C4-2B (cell line): Measurements from ENCODE around the gene TUBG2.

Experiments used
- ZFX ChIP-seq: fragments of 450-650 bp; IDR thresholded peaks from 2 replicates; pipeline ENCODE4 v1.6.1; 2017
- TF ChIP-seq, protein P1 (sequence below): fragments of 450-650 bp; conservative IDR thresholded peaks from 2 replicates; pipeline ENCODE4 v1.5.1; 2017; ENCODE audit warnings: mild to moderate bottlenecking

- TF ChIP-seq, protein P1, sequence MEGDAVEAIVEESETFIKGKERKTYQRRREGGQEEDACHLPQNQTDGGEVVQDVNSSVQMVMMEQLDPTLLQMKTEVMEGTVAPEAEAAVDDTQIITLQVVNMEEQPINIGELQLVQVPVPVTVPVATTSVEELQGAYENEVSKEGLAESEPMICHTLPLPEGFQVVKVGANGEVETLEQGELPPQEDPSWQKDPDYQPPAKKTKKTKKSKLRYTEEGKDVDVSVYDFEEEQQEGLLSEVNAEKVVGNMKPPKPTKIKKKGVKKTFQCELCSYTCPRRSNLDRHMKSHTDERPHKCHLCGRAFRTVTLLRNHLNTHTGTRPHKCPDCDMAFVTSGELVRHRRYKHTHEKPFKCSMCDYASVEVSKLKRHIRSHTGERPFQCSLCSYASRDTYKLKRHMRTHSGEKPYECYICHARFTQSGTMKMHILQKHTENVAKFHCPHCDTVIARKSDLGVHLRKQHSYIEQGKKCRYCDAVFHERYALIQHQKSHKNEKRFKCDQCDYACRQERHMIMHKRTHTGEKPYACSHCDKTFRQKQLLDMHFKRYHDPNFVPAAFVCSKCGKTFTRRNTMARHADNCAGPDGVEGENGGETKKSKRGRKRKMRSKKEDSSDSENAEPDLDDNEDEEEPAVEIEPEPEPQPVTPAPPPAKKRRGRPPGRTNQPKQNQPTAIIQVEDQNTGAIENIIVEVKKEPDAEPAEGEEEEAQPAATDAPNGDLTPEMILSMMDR = no peak
- TF ChIP-seq ZFX = no peak
Observed at GRCh38 chr17:42692489-42692888, 33.4 kb downstream of the TUBG2 start.
